SU-DHL-6 (cell line): ENCODE results near the gene MBD5.

Experiments
- H2AFZ ChIP-seq: fragments of 200-600 bp; sonication (generic); 2 replicates; pipeline ENCODE4 v1.6.1; 2014; ENCODE audit warnings: low read depth, mild to moderate bottlenecking, moderate library complexity, mixed read lengths, antibody characterized with exemption, low read length; ENCODE audit not compliant: severe bottlenecking
- H3F3A ChIP-seq: fragments of 200-600 bp; shearing (Covaris generic); 2 replicates; pipeline ENCODE4 v1.6.0; 2016; ENCODE audit warnings: antibody characterized with exemption, mild to moderate bottlenecking; ENCODE audit not compliant: insufficient read depth
- H3K27ac ChIP-seq: fragments of 200-600 bp; sonication (generic); 2 replicates; pipeline ENCODE4 v1.5.1; 2016; ENCODE audit warnings: low read depth, mild to moderate bottlenecking, low read length, moderate library complexity, mixed read lengths
- H3K27me3 ChIP-seq: fragments of 200-600 bp; sonication (generic), shearing (Covaris generic); 2 replicates; pipeline ENCODE4 v1.6.0; 2014; ENCODE audit warnings: mild to moderate bottlenecking, low read length
- H3K36me3 ChIP-seq: fragments of 200-600 bp; sonication (generic); 2 replicates; pipeline ENCODE4 v1.6.1; 2014; ENCODE audit warnings: mild to moderate bottlenecking, low read length, mixed read lengths
- H3K4me2 ChIP-seq: fragments of 300-600, 200-600 bp; shearing (Covaris generic), sonication (generic); 2 replicates; pipeline ENCODE4 v1.6.0; 2014; ENCODE audit warnings: low read length, low read depth, mild to moderate bottlenecking; ENCODE audit not compliant: poor library complexity, severe bottlenecking
- H3K4me3 ChIP-seq: fragments of 200-600 bp; sonication (generic); 2 replicates; pipeline ENCODE4 v1.5.1; 2014; ENCODE audit warnings: antibody characterized with exemption, low read length, mild to moderate bottlenecking, mixed read lengths; ENCODE audit not compliant: insufficient read depth, poor library complexity, severe bottlenecking
- H3K79me2 ChIP-seq: fragments of 200-600 bp; sonication (generic); 2 replicates; pipeline ENCODE4 v1.6.1; 2014; ENCODE audit warnings: mild to moderate bottlenecking, low read length, moderate library complexity; ENCODE audit not compliant: insufficient read depth
- H3K9ac ChIP-seq: fragments of 200-600 bp; sonication (generic); 2 replicates; pipeline ENCODE4 v1.7.0; 2014; ENCODE audit warnings: mild to moderate bottlenecking, low read length
- H3K9me2 ChIP-seq: fragments of 200-600 bp; sonication (generic); replicated peaks from 2 replicates; pipeline ENCODE4 v1.6.1; 2014; ENCODE audit warnings: low read length; ENCODE audit not compliant: insufficient read depth
- H3K9me3 ChIP-seq: fragments of 200-600 bp; sonication (generic); 2 replicates; pipeline ENCODE4 v1.6.1; 2014; ENCODE audit warnings: low read length, mixed read lengths; ENCODE audit not compliant: insufficient read depth
- H4K20me1 ChIP-seq: fragments of 200-600 bp; sonication (generic); 2 replicates; pipeline ENCODE4 v1.6.1; 2014; ENCODE audit warnings: low read depth, mild to moderate bottlenecking, antibody characterized with exemption, low read length, moderate library complexity, mixed read lengths
- EZH2phosphoT487 ChIP-seq: fragments of 200-600 bp; sonication (generic), shearing (Covaris generic); conservative IDR thresholded peaks from 2 replicates; pipeline ENCODE4 v1.6.1; 2018; ENCODE audit warnings: mild to moderate bottlenecking, antibody characterized with exemption, low read length, moderate library complexity, mixed read lengths
- TF ChIP-seq, protein P1 (sequence below): fragments of 200-600 bp; sonication (generic); IDR thresholded peaks from one replicate; pipeline ENCODE4 v1.5.1; 2017; ENCODE audit warnings: antibody characterized with exemption, mild to moderate bottlenecking, low read length, moderate library complexity; ENCODE audit not compliant: insufficient read depth, poor library complexity, severe bottlenecking

Gene MBD5

DNA sequence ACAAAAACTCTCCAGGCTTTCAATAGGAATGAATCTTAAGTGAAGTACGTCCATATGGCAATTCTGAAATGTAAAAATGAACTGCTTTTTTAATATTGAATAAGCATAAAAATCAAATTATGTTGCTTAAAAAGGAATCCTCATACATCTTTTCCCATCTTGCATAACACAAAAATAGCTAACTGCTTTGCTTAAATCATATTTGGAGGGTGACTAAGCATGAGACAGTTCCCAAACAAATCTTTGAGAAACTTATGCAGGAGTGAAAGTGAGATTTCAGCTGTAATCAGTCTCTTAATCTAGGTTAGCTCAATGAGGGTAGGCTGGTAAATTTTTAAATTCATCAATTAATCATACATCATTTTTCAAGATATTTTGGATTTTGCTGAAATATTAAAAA lies 111.5 kb downstream of the MBD5 start:
- Histone ChIP-seq H3F3A (no peaks in the 10 kb centered on the region), H3K4me2 (no peak overlapping the region), H3K36me3 (no peaks in the 10 kb centered on the region), H3K27ac (no peak overlapping the region), H3K4me3 (no peak overlapping the region), H3K27me3 (no peaks in the 10 kb centered on the region), H2AFZ (no peak overlapping the region), H4K20me1 (no peaks in the 10 kb centered on the region), H3K9ac (no peak overlapping the region), H3K79me2 (no peaks in the 10 kb centered on the region), H3K9me2 (no peaks in the 10 kb centered on the region), H3K9me3 (no peaks in the 10 kb centered on the region)
- no peak for TF ChIP-seq EZH2phosphoT487

DNA sequence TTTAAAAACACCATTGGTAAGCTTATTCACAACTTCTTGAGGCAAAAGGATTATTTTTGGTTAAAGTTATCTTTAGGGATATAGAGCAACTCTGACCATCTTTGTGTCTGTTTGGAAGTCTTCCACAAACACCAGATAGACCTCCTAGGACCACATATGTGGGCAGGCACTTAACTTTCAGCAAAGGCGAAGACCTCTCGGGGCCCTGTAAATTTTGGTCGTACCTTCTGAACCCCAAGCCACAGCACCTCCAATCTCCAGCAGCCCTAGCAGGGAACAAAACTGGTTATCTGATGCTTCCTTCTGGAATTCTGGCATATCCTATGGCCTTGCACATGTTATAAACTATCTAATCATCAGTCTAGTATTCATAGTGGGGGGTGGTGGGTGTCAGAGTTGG lies 114.8 kb downstream of the MBD5 start:
- Histone ChIP-seq H3K4me2 (no peak overlapping the region), H3K27me3 (no peaks in the 10 kb centered on the region), H3K79me2 (no peaks in the 10 kb centered on the region), H3F3A (no peaks in the 10 kb centered on the region), H3K27ac (no peak overlapping the region), H3K4me3 (no peak overlapping the region), H2AFZ (no peak overlapping the region), H3K9me2 (no peaks in the 10 kb centered on the region), H3K9me3 (no peaks in the 10 kb centered on the region), H4K20me1 (no peaks in the 10 kb centered on the region), H3K9ac (no peak overlapping the region), H3K36me3 (no peaks in the 10 kb centered on the region)
- TF ChIP-seq, protein P1, sequence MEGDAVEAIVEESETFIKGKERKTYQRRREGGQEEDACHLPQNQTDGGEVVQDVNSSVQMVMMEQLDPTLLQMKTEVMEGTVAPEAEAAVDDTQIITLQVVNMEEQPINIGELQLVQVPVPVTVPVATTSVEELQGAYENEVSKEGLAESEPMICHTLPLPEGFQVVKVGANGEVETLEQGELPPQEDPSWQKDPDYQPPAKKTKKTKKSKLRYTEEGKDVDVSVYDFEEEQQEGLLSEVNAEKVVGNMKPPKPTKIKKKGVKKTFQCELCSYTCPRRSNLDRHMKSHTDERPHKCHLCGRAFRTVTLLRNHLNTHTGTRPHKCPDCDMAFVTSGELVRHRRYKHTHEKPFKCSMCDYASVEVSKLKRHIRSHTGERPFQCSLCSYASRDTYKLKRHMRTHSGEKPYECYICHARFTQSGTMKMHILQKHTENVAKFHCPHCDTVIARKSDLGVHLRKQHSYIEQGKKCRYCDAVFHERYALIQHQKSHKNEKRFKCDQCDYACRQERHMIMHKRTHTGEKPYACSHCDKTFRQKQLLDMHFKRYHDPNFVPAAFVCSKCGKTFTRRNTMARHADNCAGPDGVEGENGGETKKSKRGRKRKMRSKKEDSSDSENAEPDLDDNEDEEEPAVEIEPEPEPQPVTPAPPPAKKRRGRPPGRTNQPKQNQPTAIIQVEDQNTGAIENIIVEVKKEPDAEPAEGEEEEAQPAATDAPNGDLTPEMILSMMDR, result no peak
- no peak for TF ChIP-seq EZH2phosphoT487

DNA sequence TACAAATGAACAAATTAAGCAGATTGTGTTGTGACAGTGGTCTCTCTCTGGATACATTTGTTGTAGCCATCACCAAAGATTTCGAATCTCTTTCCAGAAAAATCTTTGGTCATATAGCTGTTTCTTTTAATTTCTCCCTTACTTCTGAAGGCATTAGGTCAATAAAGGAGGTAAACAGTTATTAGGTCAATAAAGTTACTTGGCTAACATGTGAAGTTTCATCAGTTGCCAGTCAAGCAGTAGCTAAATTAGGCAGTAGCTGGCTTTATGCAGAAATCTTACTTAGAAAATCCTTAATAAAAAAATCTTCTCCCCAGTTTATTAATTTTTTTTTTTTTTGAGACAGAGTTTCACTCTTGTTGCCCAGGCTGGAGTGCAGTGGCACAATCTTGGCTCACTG lies 115.5 kb downstream of the MBD5 start:
- no peaks in the 10 kb centered on the region for H3F3A ChIP-seq

DNA sequence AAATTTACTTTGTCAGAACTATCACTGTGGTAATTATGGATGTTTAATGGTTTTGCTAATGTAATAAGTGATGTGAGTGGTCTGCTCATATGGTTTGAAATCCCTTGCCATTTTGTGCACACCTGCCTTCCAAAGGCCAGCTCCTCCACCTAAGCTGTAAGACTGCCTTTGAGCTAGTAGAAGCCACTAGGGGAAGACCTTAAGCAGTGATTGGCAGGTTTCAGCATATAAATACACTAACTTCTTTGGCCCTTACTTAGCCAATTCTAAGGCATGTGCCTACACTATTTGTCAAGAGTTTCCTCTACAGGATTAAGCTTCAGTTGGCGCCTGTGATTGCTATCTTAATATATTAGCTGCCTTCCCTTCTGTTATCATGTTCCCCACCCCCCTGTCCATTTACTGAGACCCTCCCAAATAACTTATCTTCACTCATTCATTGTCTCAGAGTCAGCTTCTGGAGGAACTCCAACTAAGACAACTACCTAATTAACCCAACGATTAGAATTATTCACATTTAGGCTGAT lies 141.1 kb downstream of the MBD5 start:
- H3K9me3 ChIP-seq, result no peaks in the 10 kb centered on the region
- H3K27me3 ChIP-seq, result no peaks in the 10 kb centered on the region
- H2AFZ ChIP-seq, result no peak overlapping the region
- no peak overlapping the region for H3K4me2 ChIP-seq
- H3K9me2 ChIP-seq, result no peaks in the 10 kb centered on the region
- TF ChIP-seq, protein P1, result no peak
- TF ChIP-seq EZH2phosphoT487, result no peak
- no peaks in the 10 kb centered on the region for H4K20me1 ChIP-seq
- no peak overlapping the region for H3K27ac ChIP-seq
- H3F3A ChIP-seq, result no peaks in the 10 kb centered on the region
- H3K4me3 ChIP-seq, result no peak overlapping the region
- H3K9ac ChIP-seq, result no peak overlapping the region
- no peaks in the 10 kb centered on the region for H3K79me2 ChIP-seq
- no peaks in the 10 kb centered on the region for H3K36me3 ChIP-seq

More for the DNA sequence above, 115.5 kb downstream of the MBD5 start:
- Histone ChIP-seq H3K27me3 (no peaks in the 10 kb centered on the region), H3K9me2 (no peaks in the 10 kb centered on the region), H3K36me3 (no peaks in the 10 kb centered on the region), H4K20me1 (no peaks in the 10 kb centered on the region), H3K9me3 (no peaks in the 10 kb centered on the region), H3K27ac (no peak overlapping the region), H3K4me2 (no peak overlapping the region), H2AFZ (no peak overlapping the region), H3K9ac (no peak overlapping the region), H3K79me2 (no peaks in the 10 kb centered on the region), H3K4me3 (no peak overlapping the region)
- no peak for TF ChIP-seq EZH2phosphoT487
- TF ChIP-seq, protein P1, result no peak
